AG04450 (cell line): Measurements from ENCODE around the gene RTCB. TPM values are rescaled to one million over a fixed set of nuclear protein-coding genes. Genes with fewer than 3 reads are reported as not detected.
A peak's percentile ranks its signal among the peaks of the same experiment; 100 is the strongest.

Experiments
- CTCF ChIA-PET: fragments of 300-600, 350-600 bp; formaldehyde crosslinking; extraction: SDS; loops from one replicate; lab custom pipeline; 2022; ENCODE audit warnings: antibody characterized with exemption, inconsistent platforms; lab: Charles Lee
- POLR2A ChIA-PET: fragments of 350-600 bp; formaldehyde crosslinking; extraction: SDS; loops from one replicate; lab custom pipeline; 2021; ENCODE audit warnings: antibody characterized with exemption, inconsistent platforms; lab: Yijun Ruan, JAX
- DNase-seq: peaks from one replicate; pipeline ENCODE4 v3.0.0-alpha.2; 2011; ENCODE audit warnings: low read depth, low spot score
- H3K27ac ChIP-seq: one replicate; pipeline ENCODE4 v1.5.1; 2012; ENCODE audit warnings: low read depth, low read length, control low read depth
- H3K27me3 ChIP-seq: one replicate; pipeline ENCODE4 v1.6.0; 2012; ENCODE audit warnings: low read length; ENCODE audit not compliant: control insufficient read depth, insufficient read depth
- H3K4me3 ChIP-seq: 2 replicates; pipeline ENCODE4 v1.5.1; 2011; ENCODE audit warnings: mild to moderate bottlenecking, low read depth, low read length, control low read depth
- H3K9me3 ChIP-seq: 2 replicates; pipeline ENCODE4 v1.5.1; 2012; ENCODE audit warnings: low read length; ENCODE audit not compliant: control insufficient read depth, insufficient read depth
- CTCF ChIP-seq: IDR thresholded peaks from 2 replicates; pipeline ENCODE4 v1.5.1; 2011; ENCODE audit warnings: low read depth, low read length, control low read depth, inconsistent platforms
- polyA minus RNA-seq: library from RNA; depleted of rRNA, polyadenylated mRNA; stranded (reverse); fragments of >200 nt; gene quantifications from 2 replicates; pipeline ENCODE4 v1.2.3, GENCODE V29; 2011; rRNA and poly(A)+ RNA removed
- polyA plus RNA-seq: library from polyadenylated mRNA; depleted of rRNA; stranded (reverse); fragments of >200 nt; gene quantifications from 2 replicates; pipeline ENCODE4 v1.2.3, GENCODE V29; 2011; rRNA removed

The RTCB gene
- polyA plus RNA-seq (155 and 179 TPM in 2 replicates), polyA minus RNA-seq (104 TPM in 2 replicates)

GRCh38 chr22:32411829-32412592, at the start of gene RTCB:
RTCB (minus strand) TSS chr22:32412247; CDS start chr22:32412156, 91 bp downstream.
- Histone ChIP-seq H3K9me3 (no peaks in the 10 kb centered on the region), H3K27me3 (peaks cover 7% of the 10 kb centered on the region), H3K4me3 (peak within 1 kb of the TSS; percentile 89), H3K27ac (peak within 1 kb of the TSS; percentile 59)
- peak; percentile 90 for DNase-seq
- TF ChIP-seq CTCF = no peak
- ChIA-PET POLR2A (interaction anchor here (1.0 kb wide), 1 partner anchor 63 kb away, joined by 4 read pairs; the partner anchor contains the start of gene FBXO7), CTCF (interaction anchor here (0.9 to 3.2 kb wide), 9 partner anchors 13 to 589 kb away, joined by 3 to 33 read pairs (median 7); partner anchors contain the start of gene FBXO7)

- H3K9me3 ChIP-seq = no peaks in the 10 kb centered on the region
- peaks cover 7% of the 10 kb centered on the region for H3K27me3 ChIP-seq
- POLR2A ChIA-PET = no interaction called here
- no peak overlapping the region for H3K27ac ChIP-seq
- H3K4me3 ChIP-seq = no peak overlapping the region
- DNase-seq = no peak
- no peak for TF ChIP-seq CTCF
- CTCF ChIA-PET = no interaction called here
These were observed 45.0 kb upstream of the RTCB start for GRCh38 chr22:32457031-32457430.

GRCh38 chr22:32448980-32449379, 36.9 kb upstream of the RTCB start:
- Histone ChIP-seq H3K27ac (no peak overlapping the region), H3K27me3 (peaks cover 6% of the 10 kb centered on the region), H3K4me3 (no peak overlapping the region), H3K9me3 (no peaks in the 10 kb centered on the region)
- DNase-seq = no peak
- ChIA-PET POLR2A (no interaction called here), CTCF (no interaction called here)
- TF ChIP-seq CTCF = no peak

- no peak overlapping the region for H3K4me3 ChIP-seq
These were observed 34.3 kb upstream of the RTCB start for GRCh38 chr22:32446321-32446720.

More at GRCh38 chr22:32446321-32446720, 34.3 kb upstream of the RTCB start:
- Histone ChIP-seq H3K9me3 (no peaks in the 10 kb centered on the region), H3K27me3 (peaks cover 6% of the 10 kb centered on the region), H3K27ac (no peak overlapping the region)
- TF ChIP-seq CTCF = no peak
- DNase-seq = no peak
- ChIA-PET POLR2A (no interaction called here), CTCF (no interaction called here)
